Endothelial cell of umbilical vein (primary cell): Measurements from ENCODE around the gene PTGDR. TPM values are rescaled to one million over a fixed set of nuclear protein-coding genes. Genes with fewer than 3 reads are reported as not detected.

Experiments used
- BruUV-seq: library from RNA; stranded (reverse); fragments of 400-500 nt; replicated peaks from 2 replicates; lab custom pipeline; 2021; lab: Mats Ljungman, UMichigan
- CTCF ChIA-PET: fragments of 300-600, 350-600 bp; sonication (Branson Sonifier 250); formaldehyde crosslinking; loops from one replicate; lab custom pipeline; 2021; ENCODE audit warnings: antibody characterized with exemption, inconsistent platforms; lab: Charles Lee
- POLR2A ChIA-PET: fragments of 300-600, 350-600 bp; sonication (Branson Sonifier 250); formaldehyde crosslinking; loops from one replicate; lab custom pipeline; 2021; ENCODE audit warnings: antibody characterized with exemption, inconsistent platforms; lab: Charles Lee
- DNase-seq: peaks from one replicate; pipeline ENCODE4 v3.0.0-alpha.2; 2011; ENCODE audit warnings: low read depth, low spot score
- FAIRE-seq: peaks from 2 replicates; lab custom pipeline; 2011; peaks lifted over from hg19 to GRCh38; lab: Jason Lieb, UNC
- H2AFZ ChIP-seq: 2 replicates; pipeline ENCODE4 v1.6.0; 2012; ENCODE audit warnings: low read depth, low read length, control low read depth, inconsistent platforms
- H3K27ac ChIP-seq: 2 replicates; pipeline ENCODE4 v1.5.1; 2011; ENCODE audit warnings: low read depth, mild to moderate bottlenecking, control low read depth, low read length, moderate library complexity; ENCODE audit not compliant: insufficient read depth
- H3K27me3 ChIP-seq, 2 experiments: 2 replicates each; pipeline versions ENCODE4 v1.6.0 to v1.6.1; 2011; ENCODE audit warnings: low read length in 2 of 2, mixed read lengths in 1 of 2; ENCODE audit not compliant: control insufficient read depth in 2 of 2, insufficient read depth in 2 of 2
- H3K36me3 ChIP-seq, 2 experiments: 2 replicates in 1 of 2; 3 replicates in 1 of 2; pipeline ENCODE4 v1.5.1; 2011; ENCODE audit warnings: low read length in 2 of 2, mild to moderate bottlenecking in 1 of 2, moderate library complexity in 1 of 2; ENCODE audit not compliant: control insufficient read depth in 2 of 2, insufficient read depth in 2 of 2; ENCODE audit errors: extremely low read depth in 1 of 2
- H3K4me1 ChIP-seq: 3 replicates; pipeline ENCODE4 v1.5.1; 2011; ENCODE audit warnings: mild to moderate bottlenecking, low read length; ENCODE audit not compliant: control insufficient read depth, insufficient read depth; ENCODE audit errors: extremely low read depth
- H3K4me2 ChIP-seq: 2 replicates; pipeline ENCODE4 v1.6.1; 2011; ENCODE audit warnings: low read length, control low read depth, mixed read lengths; ENCODE audit not compliant: insufficient read depth
- H3K4me3 ChIP-seq, 3 experiments: fragments of 200-600 bp in 1 of 3; sonication (generic), shearing (Covaris generic) in 1 of 3; replicated peaks in 1 of 3; 2 replicates each; pipeline ENCODE4 v1.5.1; 2011 to 2016; ENCODE audit warnings: control low read depth in 3 of 3, low read length in 3 of 3, mild to moderate bottlenecking in 2 of 3, inconsistent platforms in 1 of 3, low read depth in 1 of 3, moderate library complexity in 1 of 3; ENCODE audit not compliant: insufficient read depth in 1 of 3
- H3K79me2 ChIP-seq: 2 replicates; pipeline ENCODE4 v1.6.0; 2012; ENCODE audit warnings: low read length, inconsistent platforms; ENCODE audit not compliant: control insufficient read depth, insufficient read depth
- H3K9ac ChIP-seq: replicated peaks from 2 replicates; pipeline ENCODE3; 2011; ENCODE audit warnings: low read length, control low read depth; ENCODE audit not compliant: insufficient read depth; ENCODE audit errors: extremely low read depth
- H3K9me1 ChIP-seq: replicated peaks from 3 replicates; pipeline ENCODE4 v1.6.0; 2011; ENCODE audit warnings: mild to moderate bottlenecking, low read length; ENCODE audit not compliant: control insufficient read depth, insufficient read depth; ENCODE audit errors: extremely low read depth
- H3K9me3 ChIP-seq: replicated peaks from 2 replicates; pipeline ENCODE4 v1.5.1; 2012; ENCODE audit warnings: low read length, inconsistent platforms; ENCODE audit not compliant: control insufficient read depth, insufficient read depth
- H4K20me1 ChIP-seq: replicated peaks from 2 replicates; pipeline ENCODE3; 2011; ENCODE audit warnings: mild to moderate bottlenecking, low read length; ENCODE audit not compliant: control insufficient read depth, insufficient read depth; ENCODE audit errors: extremely low read depth
- CTCF ChIP-seq, 2 donors: IDR thresholded peaks; 1 replicate in 1 of 2; 2 replicates in 1 of 2; pipeline ENCODE4 v1.5.1; 2011; ENCODE audit warnings: low read length in 2 of 2, mild to moderate bottlenecking in 2 of 2, moderate library complexity in 2 of 2, control low read depth in 1 of 2, inconsistent platforms in 1 of 2, low read depth in 1 of 2; ENCODE audit not compliant: insufficient read depth in 1 of 2; ENCODE audit errors: extremely low read depth in 1 of 2
- EZH2 ChIP-seq: IDR thresholded peaks from 2 replicates; pipeline ENCODE4 v1.6.1; 2012; ENCODE audit warnings: borderline replicate concordance, low read depth, mild to moderate bottlenecking, moderate library complexity, low read length, inconsistent platforms; ENCODE audit not compliant: severe bottlenecking
- FOS ChIP-seq: IDR thresholded peaks from 2 replicates; pipeline ENCODE4 v1.6.1; 2011; ENCODE audit warnings: mild to moderate bottlenecking, low read length, moderate library complexity, borderline replicate concordance; ENCODE audit not compliant: insufficient read depth
- GATA2 ChIP-seq: IDR thresholded peaks from 2 replicates; pipeline ENCODE4 v1.7.0; 2011; ENCODE audit warnings: low read depth, mild to moderate bottlenecking, moderate library complexity, mixed read lengths, low read length; ENCODE audit not compliant: insufficient read length, insufficient read depth
- JUN ChIP-seq: IDR thresholded peaks from 2 replicates; pipeline ENCODE4 v1.6.1; 2011; ENCODE audit warnings: borderline replicate concordance, low read depth; ENCODE audit not compliant: insufficient read length, insufficient read depth
- MYC ChIP-seq: IDR thresholded peaks from one replicate; pipeline ENCODE4 v1.6.1; 2011; ENCODE audit warnings: mild to moderate bottlenecking, low read depth, low read length
- POLR2A ChIP-seq: IDR thresholded peaks from 2 replicates; pipeline ENCODE4 v1.6.1; 2012; ENCODE audit warnings: low read depth, mild to moderate bottlenecking, control low read depth, low read length
- POLR2AphosphoS5 ChIP-seq: IDR thresholded peaks from 2 replicates; pipeline ENCODE4 v1.6.1; 2012; ENCODE audit warnings: low read depth, mild to moderate bottlenecking, control low read depth, low read length, moderate library complexity; ENCODE audit not compliant: insufficient read depth
- dilution Hi-C: fragments of 300-500 bp; cut with MboI; formaldehyde crosslinking; loops from one replicate; pipeline ENCODE4 v1.15.0; 2019; ENCODE audit warnings: low sequenced_read_pairs; ENCODE audit not compliant: extremely low pct_ligation_motif_present
- intact Hi-C: fragments of 100-400 bp; cut with micrococcal nuclease; formaldehyde crosslinking; loops from one replicate; pipeline ENCODE4 v1.10.0; 2022
- polyA plus RNA-seq, 4 experiments: library from polyadenylated mRNA; depleted of rRNA in 3 of 4; stranded (reverse) in 3 of 4; unstranded in 1 of 4; fragments of >200 nt; gene quantifications; 2 replicates each; pipeline versions ENCODE4 v1.2.1 to v1.2.3, GENCODE V29; 2011 to 2012; ENCODE audit warnings: missing spikeins in 1 of 4
- total RNA-seq: library from RNA; stranded (reverse); gene quantifications from 2 replicates; pipeline ENCODE4 v1.2.3, GENCODE V29; 2021
- TF ChIP-seq, protein P1 (sequence below): IDR thresholded peaks from 2 replicates; pipeline ENCODE4 v1.6.1; 2011; ENCODE audit not compliant: insufficient read depth, insufficient read length

Gene PTGDR
- total and polyA plus RNA-seq, 2 donors (not counting 3 experiments of a cell fraction or from before 2014, with no cell fraction given), result not detected

DNA sequence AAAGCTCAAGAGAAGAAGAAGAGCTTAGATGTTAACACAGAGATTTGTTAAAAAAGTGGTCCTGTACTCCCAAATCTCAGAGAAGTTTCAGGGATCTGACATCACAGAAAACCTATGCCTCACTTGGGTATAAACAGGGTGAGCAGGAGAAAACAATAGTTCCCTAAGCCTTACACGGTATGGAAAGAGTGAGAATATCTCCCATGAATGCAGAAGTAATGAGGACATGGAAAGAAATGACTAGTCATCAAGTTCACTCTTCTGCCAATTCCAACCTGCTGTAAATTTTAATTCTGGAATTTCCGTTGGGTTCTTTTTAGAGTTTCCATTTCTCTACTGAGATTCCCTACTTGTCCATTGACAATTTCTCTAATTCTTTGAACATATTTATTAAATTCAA, 40.4 kb downstream of the PTGDR start:
- FAIRE-seq (no peak), DNase-seq (no peak)
- no peak overlapping the region for H3K4me2 ChIP-seq
- peaks cover 17 to 29% of the 10 kb centered on the region in 2 experiments for H3K27me3 ChIP-seq
- TF ChIP-seq CTCF (IDR thresholded peaks at IDR 0.05; ENCODE audit: extremely low read depth in 1 of 2, insufficient read depth in 1 of 2, low read depth in 1 of 2, low read length in 2 of 2) (no peak), FOS (no peak)
- dilution Hi-C loops, result no loop called here
- no peaks in the 10 kb centered on the region for H4K20me1 ChIP-seq
- H3K9me3 ChIP-seq, result no peaks in the 10 kb centered on the region
- H3K27ac ChIP-seq, result no peak overlapping the region
- H3K36me3 ChIP-seq, result no peaks in the 10 kb centered on the region
- BruUV-seq, result no TSS peak
- H3K9me1 ChIP-seq, result no peaks in the 10 kb centered on the region
- ChIA-PET CTCF (no interaction called here), POLR2A (no interaction called here)
- intact Hi-C loops, result no loop called here
- H2AFZ ChIP-seq, result no peak overlapping the region
- H3K79me2 ChIP-seq, result no peaks in the 10 kb centered on the region
- no peak overlapping the region for H3K4me3 ChIP-seq
- no peaks in the 10 kb centered on the region for H3K4me1 ChIP-seq
- H3K9ac ChIP-seq, result no peak overlapping the region

GRCh38 chr14:52310541-52310940, 43.0 kb downstream of the PTGDR start:
- no TSS peak for BruUV-seq
- Histone ChIP-seq H3K4me1 (peaks cover 11% of the 10 kb centered on the region), H3K79me2 (no peaks in the 10 kb centered on the region), H4K20me1 (no peaks in the 10 kb centered on the region), H3K9me1 (no peaks in the 10 kb centered on the region), H3K9me3 (no peaks in the 10 kb centered on the region), H3K27me3 (peaks cover 40 to 48% of the 10 kb centered on the region in 2 experiments), H3K9ac (no peak overlapping the region), H2AFZ (no peak overlapping the region), H3K4me2 (no peak overlapping the region), H3K36me3 (no peaks in the 10 kb centered on the region), H3K27ac (no peak overlapping the region), H3K4me3 (no peak overlapping the region)
- FAIRE-seq (no peak), DNase-seq (no peak)
- ChIA-PET CTCF (no interaction called here), POLR2A (no interaction called here)
- no peak for TF ChIP-seq CTCF (IDR thresholded peaks at IDR 0.05; ENCODE audit: extremely low read depth in 1 of 2, insufficient read depth in 1 of 2, low read depth in 1 of 2, low read length in 2 of 2)
- no peak for TF ChIP-seq FOS
- TF ChIP-seq EZH2, result no peak
- TF ChIP-seq MYC, result no peak
- TF ChIP-seq GATA2, result no peak
- TF ChIP-seq, protein P1, sequence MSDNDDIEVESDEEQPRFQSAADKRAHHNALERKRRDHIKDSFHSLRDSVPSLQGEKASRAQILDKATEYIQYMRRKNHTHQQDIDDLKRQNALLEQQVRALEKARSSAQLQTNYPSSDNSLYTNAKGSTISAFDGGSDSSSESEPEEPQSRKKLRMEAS, result no peak
- no peak for TF ChIP-seq JUN
- TF ChIP-seq POLR2AphosphoS5, result no peak
- TF ChIP-seq POLR2A, result no peak
- dilution Hi-C loops (no loop called here), intact Hi-C loops (loop anchor here (5.0 kb wide), 1 partner anchor 397 kb away; the partner anchor contains the start of gene PSMC6)
